Activated effector memory CD4-positive, alpha-beta T cell treated with Interleukin-2 at 50 U/mL for 16 hours (primary cell): ENCODE measurements around the gene HS3ST2.

Source experiments
- DNase-seq: peaks from one replicate; pipeline ENCODE4 v3.0.0-alpha.2; 2020

HS3ST2 gene

DNA sequence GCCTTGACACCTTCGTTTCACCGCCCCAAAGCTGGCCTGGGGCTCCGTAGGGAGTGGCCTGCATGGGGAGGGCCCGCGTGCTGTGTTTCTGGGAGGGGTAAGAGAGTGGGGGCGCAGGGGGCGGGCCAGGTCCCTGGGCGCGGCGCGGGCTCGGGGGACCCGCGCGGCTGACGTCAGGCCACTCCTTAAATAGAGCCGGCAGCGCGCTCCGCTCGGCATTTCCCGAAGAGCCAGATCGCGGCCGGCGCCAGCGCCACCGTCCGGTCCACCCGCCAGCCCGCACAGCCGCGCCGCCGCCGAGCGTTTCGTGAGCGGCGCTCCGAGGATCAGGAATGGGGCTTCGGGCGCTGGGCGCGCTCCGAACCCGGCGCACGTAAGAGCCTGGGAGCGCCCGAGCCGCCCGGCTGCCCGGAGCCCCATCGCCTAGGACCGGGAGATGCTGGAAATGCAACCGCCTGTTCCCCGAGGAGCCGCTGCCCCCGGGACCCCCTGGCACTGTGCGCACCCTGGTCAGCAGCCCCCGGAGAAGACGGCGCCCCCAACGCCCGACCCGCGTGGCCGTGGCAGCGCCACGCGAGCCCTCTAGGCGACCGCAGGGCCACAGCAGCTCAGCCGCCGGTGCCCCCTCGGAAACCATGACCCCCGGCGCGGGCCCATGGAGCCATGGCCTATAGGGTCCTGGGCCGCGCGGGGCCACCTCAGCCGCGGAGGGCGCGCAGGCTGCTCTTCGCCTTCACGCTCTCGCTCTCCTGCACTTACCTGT, at the start of gene HS3ST2:
TSS of gene HS3ST2 (plus strand) at position 215 of the 763 bp plus-strand sequence. CDS start at position 664, 449 bp downstream.
- no peak for DNase-seq

DNA sequence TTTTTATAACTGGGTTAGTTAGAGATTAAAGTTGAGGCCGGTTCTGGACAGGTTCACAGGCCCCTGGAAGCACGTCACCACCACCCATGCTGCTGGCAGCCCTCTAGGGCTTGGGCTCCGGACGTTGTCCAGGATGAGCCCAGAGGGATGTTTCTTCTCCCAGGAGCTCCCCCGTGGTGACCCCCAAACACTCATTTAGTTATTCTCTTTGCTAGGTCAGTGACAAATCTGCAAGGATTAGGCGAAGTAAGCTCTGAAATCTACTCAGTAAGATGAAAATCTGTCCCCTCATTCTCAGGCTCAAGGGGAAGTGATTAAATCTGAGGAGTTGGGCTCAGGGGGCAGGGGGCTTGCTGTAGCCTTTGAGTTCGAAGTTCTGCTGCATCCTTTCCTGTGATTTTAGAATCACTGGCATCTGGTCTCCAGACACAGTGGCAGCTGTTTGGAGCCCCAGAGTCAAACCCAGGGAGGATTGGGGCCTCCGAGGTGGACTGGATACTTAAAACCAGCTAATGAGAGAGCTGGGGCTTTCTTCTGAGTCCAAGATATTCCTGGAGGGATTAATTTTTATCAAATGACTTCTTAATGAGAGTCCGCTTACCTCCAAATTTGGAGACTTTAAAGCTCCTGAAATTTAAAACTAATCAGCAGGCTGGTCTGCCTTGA, 49.2 kb upstream of the HS3ST2 start:
- no peak for DNase-seq

DNA sequence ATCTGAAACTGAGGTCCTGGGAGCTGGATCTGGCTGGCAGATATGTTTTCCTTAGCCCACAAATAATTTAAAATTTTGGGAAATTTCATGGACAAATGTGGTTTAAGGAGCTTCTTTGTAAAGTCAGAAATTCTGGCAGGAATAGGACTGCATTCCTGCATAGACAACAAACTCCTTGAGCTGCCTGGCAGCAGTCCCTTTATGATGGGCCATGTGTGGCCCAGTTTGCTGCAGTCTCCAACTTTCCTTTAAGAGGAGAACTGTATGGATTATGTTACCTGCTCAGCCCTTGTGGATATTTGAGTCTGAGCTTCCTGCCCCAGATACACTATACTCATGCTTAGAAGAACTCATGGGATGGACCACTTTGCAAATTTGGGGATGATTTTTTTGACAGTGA, 48.5 kb upstream of the HS3ST2 start:
- DNase-seq: no peak

DNA sequence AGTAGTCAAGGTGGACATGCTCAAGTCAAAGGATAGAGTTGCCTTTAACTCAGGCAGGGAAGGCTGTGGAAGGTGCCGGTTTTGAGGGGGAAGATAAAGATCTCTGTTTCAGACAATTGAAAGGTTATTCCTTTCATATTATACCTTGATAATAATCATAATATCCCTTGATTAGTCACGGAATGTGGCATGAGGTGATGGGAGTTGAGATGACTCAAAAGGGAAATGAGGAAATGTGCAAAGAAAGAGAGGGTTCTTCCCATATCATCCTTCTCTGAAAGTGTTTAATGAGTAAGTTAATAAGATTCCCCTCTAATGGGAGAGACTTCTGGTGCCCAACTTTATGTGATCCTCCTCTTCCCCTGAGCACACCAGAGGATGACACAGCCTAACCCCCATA, 43.1 kb upstream of the HS3ST2 start:
- DNase-seq: no peak

DNA sequence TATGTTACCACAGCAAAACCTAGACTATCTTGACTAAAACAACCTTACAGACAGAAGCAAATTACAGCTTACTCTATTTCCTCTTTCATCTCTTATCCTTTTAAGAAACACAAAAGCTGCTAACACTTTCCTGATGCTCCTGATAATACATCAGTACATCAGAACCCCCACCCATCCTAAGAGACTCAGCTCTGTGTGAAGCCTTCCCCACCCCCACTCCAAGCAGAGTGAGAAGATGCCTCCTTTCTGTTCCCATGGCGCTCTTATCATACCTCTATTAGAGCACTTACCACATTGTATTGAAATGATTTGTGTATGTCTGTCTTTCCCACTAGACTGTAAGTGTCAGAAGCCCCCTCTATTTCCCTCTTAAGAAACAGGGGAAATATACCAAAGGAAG, 42.4 kb upstream of the HS3ST2 start:
- no peak for DNase-seq

DNA sequence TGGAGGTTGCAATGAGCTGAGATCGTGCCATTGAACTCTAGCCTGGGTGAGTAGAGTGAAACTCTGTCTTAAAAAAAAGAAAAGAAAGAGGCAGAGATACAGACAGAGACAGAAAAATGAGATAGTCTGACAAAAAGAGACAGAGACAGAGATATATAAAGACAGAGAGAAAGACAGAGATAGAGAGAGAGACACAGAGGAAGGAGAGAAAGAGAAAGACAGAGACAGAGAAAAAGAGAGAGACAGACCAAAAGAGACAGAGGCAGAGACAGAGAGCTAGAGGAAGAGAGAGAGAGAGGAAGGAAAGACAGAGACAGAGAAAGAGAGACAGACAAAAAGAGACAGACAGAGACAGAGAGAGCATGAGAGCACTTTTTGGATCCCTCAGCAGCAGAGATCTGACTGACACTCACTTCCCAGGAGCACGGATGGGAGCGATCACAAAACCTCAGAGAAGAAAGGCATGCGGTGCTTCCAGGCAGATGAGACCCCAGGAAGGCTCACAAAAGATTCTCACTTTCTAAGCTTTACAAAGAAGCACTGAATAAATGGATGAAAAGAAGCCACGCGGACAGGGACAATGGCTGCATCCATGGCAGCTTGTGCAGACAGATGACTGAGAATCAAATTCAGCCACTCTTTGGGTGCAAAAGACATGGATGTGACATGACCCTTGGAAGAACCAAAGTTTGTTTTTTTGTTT, 38.6 kb upstream of the HS3ST2 start:
- DNase-seq: no peak

DNA sequence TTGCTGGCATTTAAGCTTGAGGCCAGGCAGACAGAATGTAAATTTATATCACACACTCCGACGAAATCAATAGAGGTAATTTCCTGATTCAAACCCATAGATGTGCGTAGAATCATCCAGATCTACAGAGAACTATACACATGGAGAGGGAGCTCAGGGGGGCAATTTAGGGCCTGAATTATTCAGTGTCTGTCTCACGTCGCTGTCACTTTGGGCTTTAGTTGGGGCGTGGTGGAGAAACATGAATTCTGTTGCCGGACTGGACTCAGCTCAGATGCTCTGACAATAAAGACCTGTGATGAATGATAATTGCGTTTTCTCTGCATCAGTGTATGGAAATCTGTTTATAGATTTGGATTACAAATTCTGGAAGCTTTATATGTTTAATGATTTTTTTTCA, 32.5 kb upstream of the HS3ST2 start:
- DNase-seq: no peak

DNA sequence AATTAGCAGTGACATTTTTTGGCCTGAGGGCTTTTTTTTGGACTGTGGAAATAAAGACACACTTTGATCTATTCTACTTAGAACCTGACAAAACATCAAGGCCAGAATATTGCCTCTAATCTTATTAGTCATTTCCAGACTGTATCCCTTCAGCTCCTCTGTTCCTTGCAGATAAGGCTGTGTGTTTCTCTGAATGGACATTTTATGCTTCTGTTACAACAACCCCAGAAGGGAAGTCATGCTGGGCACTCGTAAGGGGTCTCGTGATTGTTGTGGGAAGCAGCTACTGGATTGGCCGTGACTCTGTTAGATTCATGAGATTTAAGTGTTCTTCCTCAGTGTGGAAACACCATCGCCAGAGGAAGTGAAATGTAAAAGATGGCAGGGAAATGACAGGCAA, 31.6 kb upstream of the HS3ST2 start:
- DNase-seq: no peak

DNA sequence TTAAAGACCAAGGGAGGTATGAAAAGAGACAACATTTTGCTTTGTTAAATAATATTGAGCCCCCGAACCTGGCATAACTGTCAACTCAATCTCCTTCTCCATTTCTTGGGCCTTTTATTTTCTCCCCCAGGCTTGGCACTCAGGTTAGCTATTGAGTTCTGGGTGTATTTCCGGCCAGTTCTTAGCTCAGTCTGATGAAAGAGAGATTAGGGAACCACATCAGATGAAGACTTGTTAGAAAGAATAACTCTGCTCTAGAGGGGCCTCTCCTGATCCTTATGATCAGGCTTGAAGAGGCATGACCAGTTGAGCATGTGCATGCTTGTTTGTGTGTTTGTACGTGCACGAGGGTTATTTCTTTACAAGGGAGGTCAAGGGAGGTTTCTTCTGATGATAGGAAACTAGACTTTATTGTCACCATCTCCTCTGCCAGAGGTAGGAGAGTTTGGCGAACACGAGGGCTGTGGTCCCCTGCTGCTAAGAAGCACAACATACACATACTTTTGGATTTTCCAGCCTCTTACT, 29.2 kb upstream of the HS3ST2 start:
- no peak for DNase-seq

DNA sequence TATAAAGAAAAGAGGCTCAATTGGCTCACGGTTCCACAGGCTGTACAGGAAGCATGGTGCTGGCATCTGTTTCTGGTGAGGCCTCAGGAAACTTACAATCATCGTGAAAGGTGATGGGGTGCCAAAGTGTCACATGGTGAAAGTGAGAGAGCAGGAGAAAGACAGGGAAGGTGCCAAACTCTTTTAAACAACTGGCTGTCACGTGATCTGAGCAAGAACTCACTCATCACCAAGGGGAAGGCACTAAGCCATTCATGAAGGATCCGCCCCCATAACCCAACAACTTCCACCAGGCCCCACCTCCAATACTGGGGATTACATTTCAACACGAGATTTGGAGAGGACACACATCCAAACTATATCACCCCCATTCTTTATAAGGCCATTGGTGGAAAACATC, 28.4 kb upstream of the HS3ST2 start:
- no peak for DNase-seq

DNA sequence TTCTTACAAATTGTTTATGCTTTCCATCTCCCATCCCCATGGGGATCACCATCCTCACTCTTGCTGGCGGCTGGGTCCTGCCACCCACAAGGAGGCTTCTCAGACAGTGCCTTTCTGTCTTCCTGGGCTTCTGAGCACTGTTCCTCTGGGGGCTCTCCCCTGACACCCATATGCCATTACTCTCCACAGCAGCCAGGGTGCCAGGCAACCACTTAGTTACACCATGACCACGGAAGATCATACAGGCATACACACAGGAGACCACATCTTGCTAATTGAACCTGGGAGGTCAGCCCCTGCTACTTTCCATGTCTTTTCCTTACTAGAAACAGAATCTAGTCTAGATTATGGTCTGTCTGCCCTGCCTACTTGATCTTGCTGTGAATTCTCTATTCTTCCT, 27.7 kb upstream of the HS3ST2 start:
- no peak for DNase-seq

DNA sequence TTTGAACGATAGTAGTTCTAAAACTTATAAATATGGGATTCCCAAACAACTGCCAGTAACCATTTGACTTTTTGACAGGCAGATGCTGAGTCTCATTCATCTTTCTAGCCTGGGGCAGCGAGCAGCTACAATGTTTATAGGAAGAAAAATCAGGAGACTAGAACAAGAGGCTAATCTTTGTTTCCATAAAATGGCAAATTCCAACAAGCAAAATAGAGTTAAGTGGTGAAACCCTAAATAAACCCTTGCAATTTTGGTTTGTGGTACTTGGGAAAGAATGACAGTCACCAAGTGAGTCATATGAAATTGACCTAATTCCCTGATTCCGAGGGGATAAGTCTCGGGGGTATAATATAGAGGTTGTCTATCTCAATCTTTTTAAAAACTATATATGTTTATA, 27.3 kb upstream of the HS3ST2 start:
- no peak for DNase-seq

DNA sequence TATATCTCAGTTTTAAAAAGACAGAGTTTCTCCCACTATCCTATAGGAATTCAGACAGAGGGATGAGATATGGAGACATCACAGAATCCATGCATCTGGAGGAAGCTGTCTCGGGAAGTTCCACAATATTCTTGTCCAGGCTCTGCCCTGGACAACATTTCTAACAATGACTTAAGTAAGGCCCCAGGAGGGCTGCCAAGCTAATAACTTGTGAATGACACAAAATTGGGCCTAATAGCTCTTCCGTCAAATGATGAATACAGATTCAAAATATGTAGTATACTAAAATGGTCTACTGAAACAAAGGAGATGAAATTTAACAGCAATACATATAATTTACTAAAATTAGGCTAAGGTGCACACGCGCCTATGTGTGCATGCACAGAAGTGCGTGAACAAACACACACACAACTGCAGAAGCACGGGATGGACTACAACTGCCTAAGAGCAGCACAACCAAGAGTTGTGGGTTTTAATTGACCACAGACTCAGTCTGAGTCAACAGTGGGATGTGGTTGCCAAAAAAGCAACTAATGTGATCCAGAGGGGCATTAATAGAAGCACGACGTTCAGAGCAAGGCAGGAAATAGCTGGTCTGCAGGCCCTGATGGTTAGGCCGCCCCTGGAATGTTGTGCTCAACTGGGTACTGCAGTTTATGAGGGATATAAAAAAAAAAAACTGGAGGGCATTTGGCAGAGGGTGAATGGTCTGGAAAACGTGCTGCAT, 26.3 kb upstream of the HS3ST2 start:
- DNase-seq: no peak

DNA sequence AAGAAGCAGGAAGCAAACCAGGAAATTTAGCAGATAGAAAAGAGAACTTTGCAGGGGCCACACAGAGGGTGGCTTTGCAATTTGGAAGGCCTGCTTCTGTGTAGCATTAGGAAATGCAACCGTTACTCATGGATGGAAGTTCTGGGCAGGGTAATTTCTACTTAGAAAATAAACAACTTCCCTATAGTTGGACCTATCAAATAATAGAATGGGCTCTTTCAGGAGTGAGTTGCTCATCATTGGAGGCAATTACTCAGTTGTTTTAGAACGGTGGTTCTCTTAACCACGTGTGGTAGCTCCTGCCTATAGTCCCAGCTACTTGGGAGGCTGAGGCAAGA, 25.8 kb upstream of the HS3ST2 start:
- no peak for DNase-seq

DNA sequence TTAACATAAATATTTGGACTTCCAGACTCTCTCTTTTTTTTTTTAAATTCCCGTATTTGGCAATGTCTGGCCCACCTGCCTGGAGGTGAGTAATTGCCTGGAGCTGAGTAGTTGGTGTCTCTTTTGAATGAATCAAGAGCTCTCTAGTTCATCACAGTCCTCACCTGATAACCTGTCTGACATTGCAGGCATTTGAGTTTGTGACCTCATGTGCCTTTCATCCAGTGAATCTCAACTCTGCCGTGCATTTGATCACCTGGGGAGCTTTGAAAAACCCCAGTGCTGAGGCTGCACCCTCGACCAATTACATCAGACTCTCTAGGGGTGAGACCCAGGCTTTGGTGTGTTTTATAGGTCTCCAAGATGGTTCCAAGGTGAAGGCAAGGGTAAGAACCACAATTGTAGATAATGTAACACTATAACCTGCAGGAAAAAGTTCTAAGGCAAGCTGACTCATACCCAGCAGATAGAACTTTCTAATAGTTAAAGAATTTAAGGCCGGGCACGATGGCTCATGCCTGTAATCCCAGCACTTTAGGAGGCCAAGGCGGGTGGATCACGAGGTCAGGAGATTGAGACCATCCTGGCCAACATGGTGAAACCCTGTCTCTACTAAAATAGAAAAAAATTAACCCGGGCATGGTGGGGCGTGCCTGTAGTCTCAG, 24.5 kb upstream of the HS3ST2 start:
- no peak for DNase-seq

DNA sequence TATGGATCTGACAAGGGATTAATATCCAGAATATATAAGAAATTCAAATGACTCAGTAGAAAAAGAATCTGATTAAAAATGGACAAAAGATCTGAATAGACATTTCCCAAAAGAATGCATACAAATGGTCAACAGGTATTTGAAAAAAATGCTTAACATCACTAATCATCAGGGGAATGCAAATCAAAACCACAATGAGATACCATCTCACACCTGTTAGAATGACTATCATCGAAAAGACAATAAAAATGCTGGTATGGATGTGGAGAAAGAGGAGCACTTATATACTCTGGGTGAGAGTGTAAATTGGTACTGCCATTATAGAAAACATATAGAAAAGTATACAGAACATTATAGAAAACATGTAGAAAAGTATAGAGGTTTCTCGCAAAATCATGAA, 16.4 kb upstream of the HS3ST2 start:
- DNase-seq: no peak

DNA sequence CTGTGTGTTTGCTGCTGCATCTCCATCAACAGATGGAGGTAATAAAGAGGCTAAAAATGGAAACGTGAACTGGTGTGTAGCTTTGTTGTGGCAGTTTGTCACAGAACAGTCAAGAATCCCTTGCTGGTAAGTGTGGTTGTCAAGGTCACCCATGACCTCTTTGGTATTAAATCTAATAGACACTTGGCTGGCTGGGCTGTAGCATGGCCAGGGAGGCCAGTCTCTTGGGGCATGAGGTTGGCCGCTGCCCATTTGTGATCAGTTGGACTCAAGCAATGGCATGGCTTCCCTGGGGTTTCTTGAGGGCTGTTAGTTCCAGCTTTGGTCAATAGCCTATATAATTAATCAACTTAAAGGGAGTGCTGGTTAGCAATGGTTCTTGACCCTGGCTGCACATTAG, 14.8 kb upstream of the HS3ST2 start:
- no peak for DNase-seq

DNA sequence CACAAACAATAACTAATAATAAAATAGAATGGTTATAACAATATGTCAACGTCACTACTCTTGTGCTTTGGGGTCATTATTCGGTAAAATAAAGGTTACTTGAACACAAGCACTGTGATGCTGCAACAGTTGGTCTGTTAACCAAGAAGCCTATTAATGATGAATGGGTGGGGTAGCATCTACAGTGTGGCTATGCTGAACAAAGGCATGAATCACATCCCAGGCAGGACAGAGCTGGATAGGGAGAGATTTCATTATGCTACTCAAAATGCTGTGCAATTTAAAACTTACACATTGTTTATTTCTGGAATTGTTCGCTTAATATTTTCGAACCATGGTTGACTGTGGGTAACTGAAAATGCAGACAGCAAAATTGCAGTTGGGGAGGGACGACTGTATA, 9.1 kb upstream of the HS3ST2 start:
- no peak for DNase-seq

DNA sequence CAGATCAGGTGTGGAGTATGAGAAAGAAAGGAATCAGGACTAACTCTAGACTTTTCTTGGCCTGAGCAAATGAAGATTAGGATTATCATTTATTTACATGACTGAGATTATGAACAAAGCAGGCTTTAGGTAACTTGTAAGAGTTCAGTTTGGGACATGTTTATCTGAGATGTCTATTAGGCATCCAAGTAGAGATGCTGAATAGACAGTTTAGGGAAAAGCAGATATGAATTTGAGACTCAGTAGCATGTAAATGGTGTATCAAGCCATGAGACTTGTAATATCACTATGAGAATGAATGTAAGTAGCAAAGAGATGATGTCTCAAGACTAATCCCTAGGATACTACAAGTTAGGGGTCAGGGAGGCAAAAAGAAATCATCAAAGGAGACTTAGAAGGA, 8.6 kb upstream of the HS3ST2 start:
- DNase-seq: no peak

DNA sequence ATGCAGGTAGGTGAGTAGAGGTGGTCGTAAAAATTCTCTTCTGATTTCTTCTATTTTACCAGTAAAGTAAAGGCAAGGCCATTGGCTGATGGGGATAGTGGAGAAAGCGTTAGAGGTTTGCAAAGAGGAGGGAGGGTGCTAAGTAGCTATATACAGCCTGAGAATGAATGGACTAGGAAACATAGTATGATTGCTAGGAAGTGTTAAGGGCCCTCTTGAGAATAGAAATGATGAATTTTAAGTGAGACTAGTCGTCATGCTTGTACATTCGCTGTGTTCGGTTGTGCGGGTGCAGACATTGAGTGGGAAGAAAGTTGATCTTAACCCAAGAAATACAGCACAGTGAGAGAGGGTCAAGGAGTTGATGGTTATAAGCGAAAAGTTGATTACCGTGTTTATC, 7.2 kb upstream of the HS3ST2 start:
- no peak for DNase-seq

DNA sequence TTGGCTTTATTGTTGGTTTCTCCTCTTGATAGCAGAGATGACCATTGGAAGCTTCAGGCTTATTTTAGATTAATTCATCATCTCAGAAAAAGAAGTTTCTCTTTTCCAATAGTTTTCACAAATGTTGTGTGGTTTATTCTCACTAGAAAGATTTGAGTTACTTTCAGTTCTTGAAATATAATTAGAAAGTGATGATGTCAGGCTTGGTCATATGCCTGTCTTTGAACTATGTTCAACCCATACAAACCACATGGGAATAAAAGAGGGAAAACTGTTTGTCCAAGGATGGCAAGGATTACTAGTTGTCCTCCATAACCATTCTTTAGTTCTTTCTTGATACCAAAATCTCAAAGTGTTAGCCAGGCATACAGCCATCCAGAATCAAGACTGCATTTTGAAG, 3.7 kb upstream of the HS3ST2 start:
- no peak for DNase-seq

DNA sequence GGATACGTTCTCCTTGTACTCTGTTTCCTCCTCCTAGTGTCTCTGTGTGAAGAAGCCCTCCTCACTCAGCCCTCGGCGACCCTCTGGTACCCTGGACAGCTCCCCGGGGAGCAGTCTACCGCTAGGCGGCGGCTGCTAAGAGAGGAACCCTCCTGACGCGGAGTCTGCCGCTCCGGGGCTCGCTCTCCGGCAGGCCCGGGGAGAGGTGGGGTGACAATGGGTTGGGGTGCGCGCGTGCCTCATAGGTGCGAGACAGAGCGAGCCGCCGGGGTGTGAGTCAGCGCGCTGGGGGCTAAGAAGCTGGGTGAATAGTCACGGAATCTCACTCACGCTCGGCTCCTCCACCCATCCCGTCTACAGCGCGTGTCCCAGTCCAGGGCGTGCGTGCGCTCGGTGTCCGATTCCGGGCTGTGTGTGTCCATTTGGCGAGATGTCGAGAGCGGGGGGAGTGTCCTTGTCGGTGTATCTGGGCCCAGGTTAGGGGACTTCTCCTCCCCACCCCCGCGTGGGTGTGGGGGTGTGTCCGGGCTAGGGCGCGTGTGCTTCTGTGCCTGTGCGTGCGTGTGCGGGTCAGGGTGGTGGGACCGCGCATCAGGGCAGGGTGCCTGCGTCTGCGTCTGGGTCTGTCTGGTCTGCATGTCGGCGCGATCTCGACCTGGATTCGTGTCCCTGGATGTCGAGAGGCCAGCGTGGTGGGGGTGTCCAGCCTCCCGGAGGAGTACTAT, 577 bp upstream of the HS3ST2 start:
- no peak for DNase-seq
